ENCODE data around the gene RHPN2.
"Not testable (repeated sequence)": the region's sequence is repeated elsewhere in the genome, so short reads cannot be mapped to it uniquely, and the experiment has no call there.

The RHPN2 gene

GRCh38 chr19:32971715-32972540 lies 92.8 kb downstream of the RHPN2 start, which contains the start of the genes CEP89 and FAAP24:
Gene CEP89, minus strand, starts transcription at chr19:32971958. Its CDS starts 84 bp downstream, at chr19:32971874.
Gene FAAP24, plus strand, starts transcription at chr19:32972242. Its CDS starts 955 bp downstream, at chr19:32973197.
- DNase-seq: peak; percentile 98

GRCh38 chr19:32971012-32971595 lies 93.6 kb downstream of the RHPN2 start:
- no peak for DNase-seq

GRCh38 chr19:32969549-32969948 lies 95.1 kb downstream of the RHPN2 start:
- no peak for DNase-seq

- DNase-seq: no peak
Observed at GRCh38 chr19:32966750-32967149, 97.9 kb downstream of the RHPN2 start.

GRCh38 chr19:32945260-32945659 lies 119.4 kb downstream of the RHPN2 start:
- no peak for DNase-seq

- DNase-seq: not testable (repeated sequence)
Observed at GRCh38 chr19:32941273-32941672, 123.4 kb downstream of the RHPN2 start.

- DNase-seq: no peak
Observed at GRCh38 chr19:32936065-32936464, 128.6 kb downstream of the RHPN2 start.

- no peak for DNase-seq
Observed at GRCh38 chr19:32935629-32936028, 129.1 kb downstream of the RHPN2 start.

GRCh38 chr19:32933571-32933970 lies 131.1 kb downstream of the RHPN2 start:
- no peak for DNase-seq

- DNase-seq: no peak
Observed at GRCh38 chr19:32930567-32930966, 134.1 kb downstream of the RHPN2 start.

- no peak for DNase-seq
Observed at GRCh38 chr19:32928806-32929205, 135.9 kb downstream of the RHPN2 start.

All from stimulated activated CD4-positive, alpha-beta T cell treated with anti-CD3 and anti-CD28 coated beads, Interleukin-15, amount 100 ng/mL, for 24 hours (primary cell).